ENCODE data around the gene SCAMP2. TPM values are rescaled to one million over a fixed set of nuclear protein-coding genes. Genes with fewer than 3 reads are reported as not detected.
A peak's percentile ranks its signal among the peaks of the same experiment; 100 is the strongest.

SCAMP2 gene
- total and polyA plus RNA-seq, 2 of the 13 experiments (the other 11 are each of a cell fraction or from before 2014, with no cell fraction given): 34.8 to 121 TPM

- TF ChIP-seq, protein P1, sequence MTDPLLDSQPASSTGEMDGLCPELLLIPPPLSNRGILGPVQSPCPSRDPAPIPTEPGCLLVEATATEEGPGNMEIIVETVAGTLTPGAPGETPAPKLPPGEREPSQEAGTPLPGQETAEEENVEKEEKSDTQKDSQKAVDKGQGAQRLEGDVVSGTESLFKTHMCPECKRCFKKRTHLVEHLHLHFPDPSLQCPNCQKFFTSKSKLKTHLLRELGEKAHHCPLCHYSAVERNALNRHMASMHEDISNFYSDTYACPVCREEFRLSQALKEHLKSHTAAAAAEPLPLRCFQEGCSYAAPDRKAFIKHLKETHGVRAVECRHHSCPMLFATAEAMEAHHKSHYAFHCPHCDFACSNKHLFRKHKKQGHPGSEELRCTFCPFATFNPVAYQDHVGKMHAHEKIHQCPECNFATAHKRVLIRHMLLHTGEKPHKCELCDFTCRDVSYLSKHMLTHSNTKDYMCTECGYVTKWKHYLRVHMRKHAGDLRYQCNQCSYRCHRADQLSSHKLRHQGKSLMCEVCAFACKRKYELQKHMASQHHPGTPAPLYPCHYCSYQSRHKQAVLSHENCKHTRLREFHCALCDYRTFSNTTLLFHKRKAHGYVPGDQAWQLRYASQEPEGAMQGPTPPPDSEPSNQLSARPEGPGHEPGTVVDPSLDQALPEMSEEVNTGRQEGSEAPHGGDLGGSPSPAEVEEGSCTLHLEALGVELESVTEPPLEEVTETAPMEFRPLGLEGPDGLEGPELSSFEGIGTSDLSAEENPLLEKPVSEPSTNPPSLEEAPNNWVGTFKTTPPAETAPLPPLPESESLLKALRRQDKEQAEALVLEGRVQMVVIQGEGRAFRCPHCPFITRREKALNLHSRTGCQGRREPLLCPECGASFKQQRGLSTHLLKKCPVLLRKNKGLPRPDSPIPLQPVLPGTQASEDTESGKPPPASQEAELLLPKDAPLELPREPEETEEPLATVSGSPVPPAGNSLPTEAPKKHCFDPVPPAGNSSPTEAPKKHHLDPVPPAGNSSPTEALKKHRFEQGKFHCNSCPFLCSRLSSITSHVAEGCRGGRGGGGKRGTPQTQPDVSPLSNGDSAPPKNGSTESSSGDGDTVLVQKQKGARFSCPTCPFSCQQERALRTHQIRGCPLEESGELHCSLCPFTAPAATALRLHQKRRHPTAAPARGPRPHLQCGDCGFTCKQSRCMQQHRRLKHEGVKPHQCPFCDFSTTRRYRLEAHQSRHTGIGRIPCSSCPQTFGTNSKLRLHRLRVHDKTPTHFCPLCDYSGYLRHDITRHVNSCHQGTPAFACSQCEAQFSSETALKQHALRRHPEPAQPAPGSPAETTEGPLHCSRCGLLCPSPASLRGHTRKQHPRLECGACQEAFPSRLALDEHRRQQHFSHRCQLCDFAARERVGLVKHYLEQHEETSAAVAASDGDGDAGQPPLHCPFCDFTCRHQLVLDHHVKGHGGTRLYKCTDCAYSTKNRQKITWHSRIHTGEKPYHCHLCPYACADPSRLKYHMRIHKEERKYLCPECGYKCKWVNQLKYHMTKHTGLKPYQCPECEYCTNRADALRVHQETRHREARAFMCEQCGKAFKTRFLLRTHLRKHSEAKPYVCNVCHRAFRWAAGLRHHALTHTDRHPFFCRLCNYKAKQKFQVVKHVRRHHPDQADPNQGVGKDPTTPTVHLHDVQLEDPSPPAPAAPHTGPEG (CRISPR knock-in tag; IDR thresholded peaks at IDR 0.05): peak; percentile 95
- TF ChIP-seq ZSCAN29 (CRISPR knock-in tag; conservative IDR thresholded peaks at IDR 0.05) (no peak), NR2F6 (IDR thresholded peaks at IDR 0.05) (no peak), NR2F6 (CRISPR knock-in tag; IDR thresholded peaks at IDR 0.05) (0 out of 2 replicates have a peak, but pooled peaks have one; percentile 24), LCORL (IDR thresholded peaks at IDR 0.05) (no peak), LCORL (CRISPR knock-in tag; IDR thresholded peaks at IDR 0.05) (no peak), CBX5 (CRISPR knock-in tag; IDR thresholded peaks at IDR 0.05; ENCODE audit: borderline replicate concordance) (0 out of 2 replicates have a peak, but pooled peaks have one; percentile 38), SP5 (CRISPR knock-in tag; IDR thresholded peaks at IDR 0.05; ENCODE audit: borderline replicate concordance, low read depth) (peak; percentile 64; the same call in 1 of the 2 replicates), ZNF460 (CRISPR knock-in tag; IDR thresholded peaks at IDR 0.05; ENCODE audit: borderline replicate concordance) (no peak), GABPB1 (CRISPR knock-in tag; IDR thresholded peaks at IDR 0.05) (peak; percentile 85), ZNF709 (CRISPR knock-in tag; IDR thresholded peaks at IDR 0.05) (no peak), HHEX (CRISPR knock-in tag; IDR thresholded peaks at IDR 0.05) (no peak), CAMTA2 (CRISPR knock-in tag; IDR thresholded peaks at IDR 0.05; ENCODE audit: borderline replicate concordance) (peak; percentile 74; the same call in 1 of the 2 replicates), ZMAT3 (CRISPR knock-in tag; conservative IDR thresholded peaks at IDR 0.05) (no peak), ZBTB38 (CRISPR knock-in tag; IDR thresholded peaks at IDR 0.05) (peak; percentile 56), FOXC1 (CRISPR knock-in tag; IDR thresholded peaks at IDR 0.05; ENCODE audit: borderline replicate concordance) (peak; percentile 69; the same call in 1 of the 2 replicates), TFDP2 (CRISPR knock-in tag; IDR thresholded peaks at IDR 0.05) (peak; percentile 47), POLR2G (IDR thresholded peaks at IDR 0.05; ENCODE audit: low read depth, low read length) (peak; percentile 79; the same call in 1 of the 2 replicates), FOSL1 (CRISPR knock-in tag; IDR thresholded peaks at IDR 0.05; ENCODE audit: borderline replicate concordance) (no peak)
- TF ChIP-seq, protein P2, sequence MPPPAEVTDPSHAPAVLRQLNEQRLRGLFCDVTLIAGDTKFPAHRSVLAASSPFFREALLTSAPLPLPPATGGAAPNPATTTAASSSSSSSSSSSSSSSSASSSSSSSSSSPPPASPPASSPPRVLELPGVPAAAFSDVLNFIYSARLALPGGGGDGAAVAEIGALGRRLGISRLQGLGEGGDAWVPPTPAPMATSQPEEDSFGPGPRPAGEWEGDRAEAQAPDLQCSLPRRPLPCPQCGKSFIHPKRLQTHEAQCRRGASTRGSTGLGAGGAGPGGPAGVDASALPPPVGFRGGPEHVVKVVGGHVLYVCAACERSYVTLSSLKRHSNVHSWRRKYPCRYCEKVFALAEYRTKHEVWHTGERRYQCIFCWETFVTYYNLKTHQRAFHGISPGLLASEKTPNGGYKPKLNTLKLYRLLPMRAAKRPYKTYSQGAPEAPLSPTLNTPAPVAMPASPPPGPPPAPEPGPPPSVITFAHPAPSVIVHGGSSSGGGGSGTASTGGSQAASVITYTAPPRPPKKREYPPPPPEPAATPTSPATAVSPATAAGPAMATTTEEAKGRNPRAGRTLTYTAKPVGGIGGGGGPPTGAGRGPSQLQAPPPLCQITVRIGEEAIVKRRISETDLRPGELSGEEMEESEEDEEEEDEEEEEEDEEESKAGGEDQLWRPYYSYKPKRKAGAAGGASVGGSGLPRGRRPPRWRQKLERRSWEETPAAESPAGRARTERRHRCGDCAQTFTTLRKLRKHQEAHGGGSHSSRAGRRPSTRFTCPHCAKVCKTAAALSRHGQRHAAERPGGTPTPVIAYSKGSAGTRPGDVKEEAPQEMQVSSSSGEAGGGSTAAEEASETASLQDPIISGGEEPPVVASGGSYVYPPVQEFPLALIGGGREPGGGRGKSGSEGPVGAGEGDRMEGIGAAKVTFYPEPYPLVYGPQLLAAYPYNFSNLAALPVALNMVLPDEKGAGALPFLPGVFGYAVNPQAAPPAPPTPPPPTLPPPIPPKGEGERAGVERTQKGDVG (CRISPR knock-in tag; IDR thresholded peaks at IDR 0.05; ENCODE audit: borderline replicate concordance): no peak
These were observed 30.4 kb downstream of the SCAMP2 start, which contains the start of gene ULK3 (continued) for GRCh38 chr15:74842581-74843444.

Measured in HepG2 (cell line).